NCI-H146 treated with DMSO at 0.1 percent for 48 hours (cell line): ENCODE data around the gene MIDN.

Experiments used
- DNase-seq: peaks from one replicate; lab custom pipeline; 2025; ENCODE audit not compliant: unreplicated experiment; lab: John Stamatoyannopoulos, UW

Gene MIDN

GRCh38 chr19:1280636-1281568 is 32.5 kb downstream of the MIDN start:
- DNase-seq, result no peak

- DNase-seq, result no peak
Observed at GRCh38 chr19:1281569-1282287, 33.3 kb downstream of the MIDN start.

GRCh38 chr19:1282588-1283206 is 34.3 kb downstream of the MIDN start:
- DNase-seq, result no peak

- no peak for DNase-seq
Observed at GRCh38 chr19:1283207-1283916, 35.0 kb downstream of the MIDN start.

GRCh38 chr19:1283917-1284292 is 35.5 kb downstream of the MIDN start:
- no peak for DNase-seq

GRCh38 chr19:1284293-1284978 is 36.1 kb downstream of the MIDN start:
- DNase-seq, result no peak

GRCh38 chr19:1284979-1285736 is 36.8 kb downstream of the MIDN start:
- DNase-seq, result no peak

GRCh38 chr19:1285737-1286360 is 37.5 kb downstream of the MIDN start, which contains the start of gene EFNA2:
TSS of gene EFNA2 (plus strand) at chr19:1285873. CDS start at chr19:1286169, 296 bp downstream.
- DNase-seq, result no peak

GRCh38 chr19:1286487-1287353 is 38.3 kb downstream of the MIDN start:
- DNase-seq, result no peak

- DNase-seq, result no peak
Observed at GRCh38 chr19:1287354-1288225, 39.2 kb downstream of the MIDN start.

- DNase-seq, result no peak
Observed at GRCh38 chr19:1288226-1288612, 39.8 kb downstream of the MIDN start.

GRCh38 chr19:1288833-1289685 is 40.7 kb downstream of the MIDN start:
- DNase-seq, result no peak

- DNase-seq, result no peak
Observed at GRCh38 chr19:1289686-1290025, 41.3 kb downstream of the MIDN start.

GRCh38 chr19:1290196-1290702 is 41.9 kb downstream of the MIDN start:
- DNase-seq, result no peak

- DNase-seq, result no peak
Observed at GRCh38 chr19:1290703-1291651, 42.6 kb downstream of the MIDN start.
